Ovary (tissue), 3 donors: ENCODE measurements around the gene SRSF3.

Experiments used
- CTCF ChIP-seq, 3 donors: fragments of 450-650 bp in 2 of 3; fragments of 200-600 bp in 1 of 3; IDR thresholded peaks; one replicate each; pipeline versions ENCODE4 v1.5.1 to v1.8.0; 2016 to 2022; ENCODE audit warnings: antibody characterized with exemption in 3 of 3, mild to moderate bottlenecking in 1 of 3
- EP300 ChIP-seq: sonication (generic); formaldehyde crosslinking; IDR thresholded peaks from one replicate; pipeline ENCODE4 v1.6.1; 2017; ENCODE audit warnings: antibody characterized with exemption
- POLR2A ChIP-seq: fragments of 450-650 bp; IDR thresholded peaks from one replicate; pipeline ENCODE4 v1.6.1; 2017; ENCODE audit warnings: antibody characterized with exemption, mild to moderate bottlenecking, moderate library complexity
- donor health status: DM: no; HTN: no; CAD: no.

DNA sequence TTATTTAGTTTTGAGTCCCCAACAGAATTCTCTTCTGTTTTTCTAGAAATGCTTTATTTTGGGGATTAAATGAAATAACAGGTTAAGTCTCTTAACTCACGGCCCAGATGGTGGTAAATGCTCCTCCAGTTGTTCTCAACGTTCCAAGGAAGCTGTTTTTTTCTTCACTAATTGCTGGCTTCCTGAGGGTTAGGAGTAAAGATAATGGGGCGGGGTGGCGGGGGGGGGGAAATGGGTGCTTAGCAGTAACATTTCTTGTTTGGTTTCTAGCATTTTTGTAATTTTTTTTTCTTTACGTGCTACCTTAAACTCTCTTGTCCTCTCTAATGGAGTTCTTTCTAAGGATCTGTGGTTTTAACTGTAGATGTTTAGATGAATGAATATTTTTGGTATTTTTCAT, 2.2 kb downstream of the SRSF3 start:
- TF ChIP-seq CTCF (IDR thresholded peaks at IDR 0.05) (no peak), EP300 (no peak), POLR2A (no peak)
